GM12875 (cell line): ENCODE data around the gene NTSR2.

Source experiments
- H3K4me3 ChIP-seq: one replicate; pipeline ENCODE4 v1.5.1; 2011; ENCODE audit warnings: low read depth, low read length, control low read depth
- TF ChIP-seq, protein P1 (sequence below): IDR thresholded peaks from 2 replicates; pipeline ENCODE4 v1.5.1; 2011; ENCODE audit warnings: low read depth, mild to moderate bottlenecking, control low read depth, inconsistent platforms, low read length, moderate library complexity, borderline replicate concordance; ENCODE audit not compliant: insufficient read depth

The NTSR2 gene

GRCh38 chr2:11713815-11714214 lies 43.8 kb upstream of the NTSR2 start:
- H3K4me3 ChIP-seq, result no peak overlapping the region
- TF ChIP-seq, protein P1, sequence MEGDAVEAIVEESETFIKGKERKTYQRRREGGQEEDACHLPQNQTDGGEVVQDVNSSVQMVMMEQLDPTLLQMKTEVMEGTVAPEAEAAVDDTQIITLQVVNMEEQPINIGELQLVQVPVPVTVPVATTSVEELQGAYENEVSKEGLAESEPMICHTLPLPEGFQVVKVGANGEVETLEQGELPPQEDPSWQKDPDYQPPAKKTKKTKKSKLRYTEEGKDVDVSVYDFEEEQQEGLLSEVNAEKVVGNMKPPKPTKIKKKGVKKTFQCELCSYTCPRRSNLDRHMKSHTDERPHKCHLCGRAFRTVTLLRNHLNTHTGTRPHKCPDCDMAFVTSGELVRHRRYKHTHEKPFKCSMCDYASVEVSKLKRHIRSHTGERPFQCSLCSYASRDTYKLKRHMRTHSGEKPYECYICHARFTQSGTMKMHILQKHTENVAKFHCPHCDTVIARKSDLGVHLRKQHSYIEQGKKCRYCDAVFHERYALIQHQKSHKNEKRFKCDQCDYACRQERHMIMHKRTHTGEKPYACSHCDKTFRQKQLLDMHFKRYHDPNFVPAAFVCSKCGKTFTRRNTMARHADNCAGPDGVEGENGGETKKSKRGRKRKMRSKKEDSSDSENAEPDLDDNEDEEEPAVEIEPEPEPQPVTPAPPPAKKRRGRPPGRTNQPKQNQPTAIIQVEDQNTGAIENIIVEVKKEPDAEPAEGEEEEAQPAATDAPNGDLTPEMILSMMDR, result no peak

DNA sequence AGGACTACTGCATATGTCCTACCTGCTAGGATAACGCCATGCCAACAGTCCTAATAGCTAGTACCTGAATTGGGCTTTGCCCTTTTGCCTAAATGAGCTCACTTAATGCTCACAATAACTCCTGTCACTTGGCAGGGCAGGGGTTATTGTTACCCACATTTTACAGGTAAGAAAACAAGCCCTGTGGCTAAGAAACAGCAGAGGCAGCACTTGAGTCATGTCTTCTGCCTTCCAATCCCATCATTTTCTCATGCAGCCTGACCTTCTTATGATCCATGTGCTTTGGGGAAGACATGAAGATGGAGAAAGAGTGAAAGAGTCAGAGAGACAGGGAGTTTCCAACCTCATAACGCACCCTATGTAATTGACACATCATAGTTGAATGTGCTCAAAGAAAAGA lies 42.9 kb upstream of the NTSR2 start:
- H3K4me3 ChIP-seq, result no peak overlapping the region
- TF ChIP-seq, protein P1, result no peak

GRCh38 chr2:11711751-11712150 lies 41.8 kb upstream of the NTSR2 start:
- TF ChIP-seq, protein P1, result no peak
- no peak overlapping the region for H3K4me3 ChIP-seq

DNA sequence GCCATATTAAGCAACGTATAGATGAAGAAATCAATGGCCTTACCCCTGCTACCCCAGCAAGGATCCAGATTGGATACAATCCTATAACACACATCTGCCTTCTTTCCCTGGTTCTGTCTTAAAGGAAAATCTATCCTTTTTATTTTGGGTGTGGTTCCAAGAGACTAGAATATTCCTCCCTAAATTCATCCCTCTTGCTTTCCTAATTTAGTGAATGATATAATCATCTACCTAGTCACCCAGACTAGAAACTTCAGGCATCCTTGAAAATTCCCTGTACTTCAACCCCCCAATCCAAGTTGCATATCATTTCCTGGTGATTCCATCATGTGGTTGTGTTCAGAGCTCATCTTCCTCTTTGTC lies 41.3 kb upstream of the NTSR2 start:
- no peak overlapping the region for H3K4me3 ChIP-seq
- TF ChIP-seq, protein P1, result no peak

DNA sequence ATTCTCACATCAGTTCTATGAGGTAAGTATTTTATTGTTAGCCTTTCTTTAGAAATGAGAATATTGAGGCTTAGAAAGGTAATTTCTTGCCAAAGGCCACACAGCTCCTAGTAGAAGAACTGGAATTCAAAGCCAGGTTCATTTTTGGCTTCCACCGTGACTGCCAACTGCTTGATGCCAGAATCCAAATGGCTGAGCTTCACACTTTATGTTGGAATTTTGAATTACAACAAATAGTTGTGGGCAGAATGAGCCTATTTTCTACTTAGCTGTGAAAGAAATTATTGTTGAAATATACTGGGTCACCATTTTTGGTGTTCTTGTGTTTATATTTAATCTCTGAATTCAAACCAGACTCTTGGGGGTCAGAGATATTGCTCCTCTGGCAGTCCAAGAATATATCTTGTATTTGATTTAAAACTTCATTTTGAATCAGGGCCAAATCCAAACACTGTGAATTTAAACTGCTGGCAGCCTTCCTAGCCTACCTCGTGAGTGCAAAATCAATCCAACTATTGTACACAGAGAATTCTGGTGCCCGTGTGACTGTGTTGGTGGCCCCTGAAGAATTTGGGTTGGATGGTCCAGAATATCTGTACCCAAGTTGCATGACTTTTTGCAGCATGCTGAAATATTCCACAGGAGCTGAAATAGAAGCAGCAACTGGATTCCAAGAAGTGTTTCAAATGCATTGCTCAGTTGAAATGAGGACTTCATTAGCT lies 40.8 kb upstream of the NTSR2 start:
- H3K4me3 ChIP-seq, result no peak overlapping the region
- TF ChIP-seq, protein P1, result no peak

DNA sequence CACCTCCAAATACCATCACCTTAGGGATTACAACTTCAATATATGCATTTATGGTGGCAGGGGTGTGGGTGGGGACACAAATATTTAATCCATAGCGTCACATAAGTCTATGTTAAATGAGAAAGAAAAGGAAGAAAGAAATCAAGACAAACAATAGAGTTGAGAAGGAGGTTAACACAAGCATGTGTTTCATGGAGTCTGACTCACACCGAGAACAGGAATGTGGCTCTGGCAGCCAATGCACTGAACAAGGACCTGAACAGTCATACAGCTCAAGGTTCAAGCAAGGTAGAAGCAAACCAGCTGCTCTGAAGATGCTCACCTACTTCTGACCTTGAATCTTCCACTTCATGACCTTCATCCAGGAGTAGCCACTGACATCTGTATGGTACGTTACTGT lies 40.2 kb upstream of the NTSR2 start:
- TF ChIP-seq, protein P1, result no peak
- H3K4me3 ChIP-seq, result no peak overlapping the region

DNA sequence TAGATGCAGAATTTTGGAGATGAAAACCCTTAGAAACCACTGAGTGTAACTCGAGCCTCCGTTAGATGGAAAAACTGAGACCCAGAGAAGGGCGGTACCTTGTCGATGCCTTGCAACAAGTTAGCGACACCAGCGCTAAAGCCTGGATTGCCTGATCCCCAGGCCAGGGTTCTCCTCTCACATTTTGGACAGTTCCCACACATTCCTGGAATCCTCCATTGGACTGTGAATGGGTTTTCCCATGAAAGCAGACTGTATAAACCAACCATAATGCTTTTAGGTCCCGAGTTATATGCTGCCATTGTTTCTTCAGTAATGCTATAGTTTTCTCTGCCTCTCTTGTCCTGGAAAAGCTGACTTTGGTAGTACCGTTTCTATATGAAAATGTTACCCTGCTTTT lies 39.3 kb upstream of the NTSR2 start:
- no peak overlapping the region for H3K4me3 ChIP-seq
- TF ChIP-seq, protein P1, result no peak
